Measurements from ENCODE around the gene PRR35.

PRR35 gene

DNA sequence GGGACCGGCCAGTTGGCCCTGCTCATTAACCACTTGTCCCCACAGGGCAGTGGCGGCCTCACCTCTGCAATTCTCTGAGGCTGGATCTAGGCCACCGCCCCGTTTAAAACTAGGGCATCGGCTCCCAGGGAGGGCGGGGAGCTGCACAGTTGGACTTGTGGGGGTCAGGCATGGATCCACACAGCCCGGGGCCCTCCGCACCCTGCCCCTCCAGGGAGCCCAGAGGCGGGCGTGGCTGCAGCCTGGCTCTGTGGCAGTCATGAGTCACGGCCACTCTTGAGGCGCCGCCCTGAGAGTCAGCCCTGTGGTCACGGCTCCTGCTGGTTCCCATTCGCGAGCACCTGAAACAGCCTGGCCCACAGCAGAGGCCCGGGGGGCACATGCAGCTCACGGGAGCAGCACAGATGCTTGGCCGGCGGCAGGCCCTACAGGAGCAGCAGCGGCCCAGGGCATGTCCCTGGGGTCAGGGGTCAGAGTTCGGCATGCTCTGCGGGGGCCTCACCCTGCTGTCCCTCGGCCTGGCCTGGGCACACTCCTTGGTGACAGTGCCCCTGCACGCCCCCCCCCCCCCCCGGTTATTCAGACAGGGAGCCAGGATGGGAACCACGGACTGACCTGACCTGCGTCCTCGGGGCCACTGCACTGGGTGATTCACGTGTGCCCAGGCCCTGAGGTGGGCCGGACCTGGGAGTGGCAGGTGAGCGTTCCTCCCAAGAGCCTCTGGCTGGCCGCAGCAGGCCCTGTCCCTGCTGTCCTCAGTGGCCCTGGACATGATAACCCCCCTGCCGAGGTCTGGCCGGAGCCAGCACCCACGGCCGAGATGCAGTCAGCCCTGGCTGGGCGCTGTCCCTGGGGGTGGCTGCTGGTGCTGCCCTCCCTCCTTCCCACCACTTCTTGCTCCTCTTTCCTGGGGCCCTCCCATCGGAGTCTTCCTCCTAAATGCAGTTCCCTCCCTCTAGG is 24.5 kb upstream of the PRR35 start:
- Histone ChIP-seq H3K4me1 (peaks cover 24% of the 10 kb centered on the region), H3K4me3 (no peak overlapping the region), H3K9ac (no peak overlapping the region), H3K27ac (no peak overlapping the region), H3K4me2 (no peak overlapping the region), H3K27me3 (no peaks in the 10 kb centered on the region), H3K9me3 (no peaks in the 10 kb centered on the region), H4K20me1 (peaks cover 100% of the 10 kb centered on the region), H3K36me3 (peaks cover 94% of the 10 kb centered on the region)
- no peak for TF ChIP-seq Cebpa-rat (IDR thresholded peaks at IDR 0.05)

DNA sequence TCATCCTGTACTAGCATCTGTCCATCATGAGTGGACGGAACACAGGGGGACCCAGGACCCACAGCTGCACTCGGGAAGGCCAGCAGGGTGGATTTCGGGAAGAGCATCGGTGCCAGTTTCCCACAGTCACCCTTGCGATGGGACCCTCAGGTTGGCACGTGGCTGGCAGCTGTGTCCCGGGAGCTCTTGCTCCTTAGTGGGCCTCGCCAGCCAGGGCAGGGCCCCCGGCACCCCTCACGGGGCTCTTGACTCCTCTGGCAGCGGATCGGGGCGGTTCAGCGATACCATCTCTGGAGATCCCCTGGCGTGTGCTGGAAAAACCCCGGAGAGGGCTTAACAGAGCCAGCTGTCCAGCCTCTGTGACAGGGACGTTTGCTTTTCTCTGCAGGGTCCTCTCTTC is 23.4 kb upstream of the PRR35 start:
- H3K4me2 ChIP-seq: no peak overlapping the region
- H4K20me1 ChIP-seq: peaks cover 100% of the 10 kb centered on the region
- peaks cover 94% of the 10 kb centered on the region for H3K36me3 ChIP-seq
- H3K4me3 ChIP-seq: no peak overlapping the region
- no peak overlapping the region for H3K27ac ChIP-seq
- peaks cover 22% of the 10 kb centered on the region for H3K4me1 ChIP-seq
- no peak overlapping the region for H3K9ac ChIP-seq
- TF ChIP-seq Cebpa-rat (IDR thresholded peaks at IDR 0.05): no peak
- H3K27me3 ChIP-seq: no peaks in the 10 kb centered on the region
- H3K9me3 ChIP-seq: no peaks in the 10 kb centered on the region

DNA sequence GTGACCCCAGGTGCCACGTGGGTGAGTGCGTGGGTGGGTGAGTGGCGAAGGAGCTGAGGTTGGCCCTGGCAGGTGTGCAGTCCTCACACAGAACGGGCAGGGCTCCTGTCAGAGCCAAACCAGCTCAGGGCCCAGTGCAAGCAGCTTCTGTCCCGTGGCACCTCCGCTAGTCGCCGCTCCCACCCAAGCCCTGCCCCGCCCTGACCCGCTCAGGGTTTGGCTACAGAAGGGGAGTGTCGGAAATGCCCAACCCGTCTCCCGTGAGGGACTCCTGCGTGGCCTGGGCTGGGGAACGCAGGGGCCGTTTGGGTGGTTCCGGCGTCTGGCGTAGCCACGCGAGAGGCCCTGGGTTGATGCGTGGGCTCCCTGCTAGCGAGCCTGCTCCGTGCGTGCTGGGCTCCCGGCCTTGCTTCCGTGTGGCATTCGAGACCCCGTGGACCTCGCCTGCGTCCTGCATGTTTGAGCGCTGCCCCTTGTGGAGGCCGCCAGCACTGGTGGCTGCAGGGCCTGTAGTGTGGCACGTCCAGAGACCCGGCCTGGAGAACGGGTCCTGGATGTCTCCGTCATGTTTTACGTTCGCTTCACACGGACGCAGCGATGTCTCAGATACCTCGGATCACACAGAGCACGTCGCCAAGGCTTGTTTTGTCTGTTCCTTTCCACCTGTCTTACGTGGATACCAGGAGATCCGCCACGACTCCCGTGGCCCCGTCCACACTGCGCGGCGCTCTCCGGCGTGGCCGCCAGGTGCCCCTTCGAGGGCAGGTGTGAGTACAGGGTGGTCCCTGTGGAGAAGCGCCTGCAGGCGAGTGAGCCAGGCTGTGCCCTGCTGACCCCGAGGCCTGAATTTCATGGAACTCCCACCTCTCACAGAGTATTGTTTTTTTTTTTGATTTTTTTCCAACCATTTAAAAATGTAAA is 22.5 kb upstream of the PRR35 start:
- Histone ChIP-seq H3K4me3 (no peak overlapping the region), H3K36me3 (peaks cover 94% of the 10 kb centered on the region), H3K4me2 (no peak overlapping the region), H3K9me3 (no peaks in the 10 kb centered on the region), H3K4me1 (peaks cover 25% of the 10 kb centered on the region), H4K20me1 (peaks cover 100% of the 10 kb centered on the region), H3K9ac (no peak overlapping the region), H3K27me3 (no peaks in the 10 kb centered on the region), H3K27ac (no peak overlapping the region)
- no peak for TF ChIP-seq Cebpa-rat (IDR thresholded peaks at IDR 0.05)

DNA sequence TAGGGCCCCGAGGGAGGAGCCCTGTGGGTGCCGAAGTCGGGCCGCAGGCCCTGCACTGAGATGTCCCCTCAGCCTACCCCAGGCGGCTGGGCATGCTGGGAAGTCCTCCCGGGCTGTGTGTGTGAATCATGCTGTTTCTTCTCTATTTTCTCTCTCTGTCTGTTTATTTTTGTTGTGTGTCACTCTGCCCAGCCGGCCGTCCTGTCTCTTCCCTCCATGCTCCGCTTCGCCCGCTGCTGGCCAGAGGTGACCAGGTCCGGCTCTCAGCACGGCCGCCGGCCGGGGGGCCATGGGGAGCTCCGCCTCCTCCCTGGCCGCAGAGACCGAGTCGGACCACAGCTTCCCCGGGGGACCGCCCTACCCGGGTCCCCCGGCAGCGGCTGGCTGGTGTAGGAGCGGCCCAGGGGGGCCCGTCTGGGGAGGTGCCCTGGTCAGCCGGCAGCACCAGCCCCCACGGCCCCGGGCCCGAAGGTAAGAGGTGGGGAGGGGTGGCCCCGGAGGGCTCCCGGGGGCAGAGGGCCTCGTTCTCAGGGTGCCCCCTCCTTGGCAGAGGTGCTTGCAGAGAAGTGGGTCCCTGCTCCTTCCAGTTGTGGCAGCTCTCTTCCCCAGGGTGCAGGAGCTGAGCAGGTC is 20.2 kb upstream of the PRR35 start:
- no peak overlapping the region for H3K4me2 ChIP-seq
- TF ChIP-seq Cebpa-rat (IDR thresholded peaks at IDR 0.05): no peak
- H3K27ac ChIP-seq: no peak overlapping the region
- H3K9me3 ChIP-seq: no peaks in the 10 kb centered on the region
- no peak overlapping the region for H3K9ac ChIP-seq
- H3K4me1 ChIP-seq: peaks cover 30% of the 10 kb centered on the region
- H4K20me1 ChIP-seq: peaks cover 98% of the 10 kb centered on the region
- no peak overlapping the region for H3K4me3 ChIP-seq
- peaks cover 80% of the 10 kb centered on the region for H3K36me3 ChIP-seq
- H3K27me3 ChIP-seq: no peaks in the 10 kb centered on the region

DNA sequence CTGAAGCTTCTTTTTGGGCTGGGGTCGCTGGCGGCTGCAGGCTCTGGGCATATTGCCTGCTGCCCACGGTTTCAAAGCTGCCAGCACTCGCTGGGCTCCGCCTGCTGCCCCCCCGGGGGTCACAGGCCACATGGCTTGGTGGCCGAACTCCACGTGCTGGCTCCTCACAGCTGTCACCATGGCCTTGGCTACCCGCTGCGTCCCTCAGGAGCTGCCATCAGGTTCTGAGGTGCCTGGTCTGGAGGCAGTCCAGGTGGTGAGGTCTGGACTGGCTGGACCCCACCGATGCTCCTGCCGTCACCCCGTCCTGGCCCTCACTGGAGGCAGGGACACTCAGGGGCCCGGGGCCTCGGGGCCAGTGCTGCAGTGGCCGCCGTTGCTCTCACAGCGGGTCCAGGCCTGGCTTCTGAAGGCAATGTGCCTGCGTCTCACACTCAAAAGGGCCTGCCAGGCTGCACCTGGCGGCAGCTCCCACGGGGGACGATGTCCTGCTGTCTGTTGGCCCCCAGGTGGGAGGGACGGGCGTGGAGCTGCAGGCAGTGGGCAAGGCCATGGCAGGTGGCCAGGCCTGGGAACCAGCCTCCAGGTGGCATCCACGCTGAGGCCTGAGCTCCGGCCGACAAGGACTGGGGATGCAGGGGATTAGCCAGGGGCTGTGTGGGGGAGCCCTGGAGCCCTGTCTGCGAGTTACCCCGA is 19.4 kb upstream of the PRR35 start:
- Histone ChIP-seq H3K9ac (no peak overlapping the region), H3K36me3 (peaks cover 72% of the 10 kb centered on the region), H3K4me3 (no peak overlapping the region), H3K4me2 (no peak overlapping the region), H3K27me3 (no peaks in the 10 kb centered on the region), H3K4me1 (peaks cover 35% of the 10 kb centered on the region), H4K20me1 (peaks cover 98% of the 10 kb centered on the region), H3K9me3 (no peaks in the 10 kb centered on the region), H3K27ac (no peak overlapping the region)
- no peak for TF ChIP-seq Cebpa-rat (IDR thresholded peaks at IDR 0.05)

DNA sequence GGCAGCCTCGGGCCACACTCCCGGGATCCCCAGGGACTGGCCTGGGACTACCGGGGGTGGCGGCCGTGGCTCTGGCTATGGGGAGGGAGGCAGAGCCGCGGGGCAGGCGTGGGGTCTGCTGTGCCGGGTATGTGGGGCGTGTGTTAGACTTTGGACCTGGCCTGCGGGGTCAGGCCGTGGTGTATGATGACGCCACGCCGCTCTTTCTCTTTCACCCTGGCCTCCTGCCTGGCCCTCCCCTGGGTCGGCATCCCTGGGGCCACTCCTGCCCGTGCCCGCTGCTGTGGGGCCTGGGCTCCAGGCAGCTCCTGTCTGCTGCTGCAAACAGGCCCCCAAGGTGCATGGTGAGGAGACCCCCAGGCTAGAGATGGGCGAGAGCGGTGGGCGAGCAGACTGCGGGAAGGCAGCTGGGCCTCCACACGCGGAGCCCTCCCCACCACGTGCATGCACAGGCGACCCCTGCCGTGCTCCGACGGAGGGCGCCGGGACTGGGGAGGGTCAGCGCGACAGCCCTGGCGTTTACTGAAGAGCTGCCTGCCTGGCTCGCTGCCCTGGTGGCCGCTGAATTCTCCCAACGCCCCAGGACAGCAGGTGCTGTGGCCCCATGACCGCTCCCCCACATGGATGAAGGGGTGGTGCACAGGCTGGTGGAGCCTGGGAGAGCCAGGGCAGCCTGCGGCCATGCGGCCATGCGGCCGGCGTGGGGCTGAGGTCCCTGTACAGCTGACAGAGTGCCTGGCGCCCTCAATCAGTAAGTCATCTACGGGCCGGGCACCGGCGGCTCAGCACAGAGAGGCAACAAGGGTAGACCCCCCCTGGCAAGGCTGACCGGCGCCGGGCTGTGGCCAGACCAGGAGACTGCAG is 16.7 kb upstream of the PRR35 start:
- Histone ChIP-seq H3K4me3 (no peak overlapping the region), H3K9ac (peak overlapping the region; percentile 55), H3K27ac (peak overlapping the region; percentile 58; the same call in 1 of the 2 replicates), H3K36me3 (peaks cover 64% of the 10 kb centered on the region), H3K27me3 (no peaks in the 10 kb centered on the region), H3K4me2 (peak overlapping the region; percentile 71), H3K9me3 (no peaks in the 10 kb centered on the region), H4K20me1 (peaks cover 98% of the 10 kb centered on the region), H3K4me1 (peaks cover 63% of the 10 kb centered on the region)
- TF ChIP-seq Cebpa-rat (IDR thresholded peaks at IDR 0.05): no peak

DNA sequence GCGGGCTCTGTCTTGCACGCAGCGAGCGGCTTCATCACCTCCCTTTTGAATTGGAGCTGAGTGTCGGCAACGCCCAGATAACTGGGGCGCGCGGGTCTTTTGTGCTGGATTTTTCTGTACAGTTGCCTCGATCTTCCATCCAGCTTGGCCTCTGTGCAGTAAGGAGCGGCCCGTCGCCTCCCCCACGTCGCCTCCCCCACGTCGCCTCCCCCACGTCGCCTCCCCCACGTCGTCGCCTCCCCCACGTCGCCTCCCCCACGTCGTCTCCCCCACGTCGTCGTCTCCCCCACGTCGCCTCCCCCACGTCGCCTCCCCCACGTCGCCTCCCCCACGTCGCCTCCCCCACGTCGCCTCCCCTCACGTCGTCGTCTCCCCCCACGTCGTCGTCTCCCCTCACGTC is 15.7 kb upstream of the PRR35 start:
- Histone ChIP-seq H3K4me3 (no peak overlapping the region), H3K27me3 (no peaks in the 10 kb centered on the region), H3K27ac (peak overlapping the region; percentile 58; the same call in 1 of the 2 replicates), H3K9me3 (no peaks in the 10 kb centered on the region), H3K4me2 (peak overlapping the region; percentile 71), H3K9ac (peak overlapping the region; percentile 55), H3K4me1 (peaks cover 67% of the 10 kb centered on the region), H3K36me3 (peaks cover 62% of the 10 kb centered on the region), H4K20me1 (peaks cover 91% of the 10 kb centered on the region)
- no peak for TF ChIP-seq Cebpa-rat (IDR thresholded peaks at IDR 0.05)
